Activated naive CD8-positive, alpha-beta T cell treated with anti-CD3 and anti-CD28 coated beads, Interleukin-2, amount 50 U/mL, for 24 hours (primary cell): Measurements from ENCODE around the gene TTYH3.

Experiments
- ATAC-seq: fragments of 150-1000 bp; cut with Tn5 transposase; one replicate; pipeline ENCODE4 v1.10.0; 2021
- DNase-seq: peaks from one replicate; pipeline ENCODE4 v3.0.0; 2021
- H3K27ac Mint-ChIP-seq: one replicate; pipeline ENCODE4 v1.8.0; 2021; ENCODE audit warnings: mild to moderate bottlenecking, mixed read lengths
- H3K27me3 Mint-ChIP-seq: one replicate; pipeline ENCODE4 v1.8.0; 2021; ENCODE audit warnings: mixed read lengths
- H3K36me3 Mint-ChIP-seq: one replicate; pipeline ENCODE4 v1.8.0; 2021; ENCODE audit warnings: low read depth, mixed read lengths
- H3K4me1 Mint-ChIP-seq: one replicate; pipeline ENCODE4 v1.8.0; 2021; ENCODE audit warnings: mixed read lengths
- H3K4me3 Mint-ChIP-seq: one replicate; pipeline ENCODE4 v1.8.0; 2021; ENCODE audit warnings: mild to moderate bottlenecking, moderate library complexity, mixed read lengths
- H3K9me3 Mint-ChIP-seq: one replicate; pipeline ENCODE4 v1.8.0; 2021; ENCODE audit warnings: mixed read lengths

TTYH3 gene

GRCh38 chr7:2596464-2597272, 35.1 kb upstream of the TTYH3 start:
- no peak for DNase-seq
- no peaks in the 10 kb centered on the region for H3K4me1 Mint-ChIP-seq
- no peak overlapping the region for H3K4me3 Mint-ChIP-seq
- no peak overlapping the region for H3K27ac Mint-ChIP-seq
- H3K27me3 Mint-ChIP-seq: no peaks in the 10 kb centered on the region
- no peaks in the 10 kb centered on the region for H3K9me3 Mint-ChIP-seq
- ATAC-seq: no peak
- peaks cover 7% of the 10 kb centered on the region for H3K36me3 Mint-ChIP-seq

DNA sequence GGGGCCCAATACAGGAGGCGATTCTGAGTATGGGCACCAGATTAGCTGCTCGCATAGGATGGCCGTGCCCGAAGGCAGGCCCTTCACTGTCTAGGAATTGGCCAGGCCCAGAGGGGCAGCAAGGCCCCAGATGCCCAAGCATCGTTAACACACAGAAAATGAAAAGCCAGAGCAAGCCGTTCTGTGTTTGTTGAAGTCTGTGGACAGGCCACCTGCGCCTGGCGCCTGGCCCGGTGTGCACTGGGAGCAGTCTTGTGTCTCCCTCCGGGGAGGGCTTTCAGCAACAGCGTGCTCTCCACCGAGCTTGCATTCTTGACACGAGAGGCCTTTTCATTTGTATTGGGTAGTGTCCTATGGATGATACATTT, 34.5 kb upstream of the TTYH3 start:
- peaks cover 7% of the 10 kb centered on the region for H3K36me3 Mint-ChIP-seq
- no peak for ATAC-seq

GRCh38 chr7:2598154-2598823, 33.5 kb upstream of the TTYH3 start:
- DNase-seq: no peak
- H3K4me1 Mint-ChIP-seq: peaks cover 2% of the 10 kb centered on the region
- ATAC-seq: no peak
- H3K27me3 Mint-ChIP-seq: no peaks in the 10 kb centered on the region
- H3K9me3 Mint-ChIP-seq: no peaks in the 10 kb centered on the region
- peaks cover 4% of the 10 kb centered on the region for H3K36me3 Mint-ChIP-seq
- H3K4me3 Mint-ChIP-seq: no peak overlapping the region
- H3K27ac Mint-ChIP-seq: no peak overlapping the region

More for the DNA sequence above, 34.5 kb upstream of the TTYH3 start:
- no peaks in the 10 kb centered on the region for H3K9me3 Mint-ChIP-seq
- H3K27me3 Mint-ChIP-seq: no peaks in the 10 kb centered on the region
- no peak overlapping the region for H3K27ac Mint-ChIP-seq
- H3K4me1 Mint-ChIP-seq: peaks cover under 1% of the 10 kb centered on the region
- DNase-seq: no peak
- no peak overlapping the region for H3K4me3 Mint-ChIP-seq

- no peak overlapping the region for H3K27ac Mint-ChIP-seq
- H3K4me3 Mint-ChIP-seq: no peak overlapping the region
- ATAC-seq: no peak
- H3K27me3 Mint-ChIP-seq: no peaks in the 10 kb centered on the region
- no peak for DNase-seq
- H3K9me3 Mint-ChIP-seq: no peaks in the 10 kb centered on the region
- peaks cover 2% of the 10 kb centered on the region for H3K4me1 Mint-ChIP-seq
- peaks cover 4% of the 10 kb centered on the region for H3K36me3 Mint-ChIP-seq
These were observed 30.7 kb upstream of the TTYH3 start for GRCh38 chr7:2601065-2601464.

- ATAC-seq (no peak), DNase-seq (no peak)
- no peak overlapping the region for H3K4me3 Mint-ChIP-seq
- H3K27me3 Mint-ChIP-seq: no peaks in the 10 kb centered on the region
- H3K9me3 Mint-ChIP-seq: no peaks in the 10 kb centered on the region
- H3K36me3 Mint-ChIP-seq: peaks cover 4% of the 10 kb centered on the region
- H3K4me1 Mint-ChIP-seq: peaks cover 2% of the 10 kb centered on the region
- no peak overlapping the region for H3K27ac Mint-ChIP-seq
These were observed 29.9 kb upstream of the TTYH3 start for GRCh38 chr7:2601907-2602306.

- Mint-ChIP-seq H3K27ac (no peak overlapping the region), H3K4me3 (no peak overlapping the region), H3K4me1 (peaks cover 2% of the 10 kb centered on the region), H3K9me3 (no peaks in the 10 kb centered on the region), H3K36me3 (peaks cover 4% of the 10 kb centered on the region), H3K27me3 (no peaks in the 10 kb centered on the region)
- no peak for DNase-seq
- no peak for ATAC-seq
These were observed 29.3 kb upstream of the TTYH3 start for GRCh38 chr7:2602406-2603043.

- DNase-seq (no peak), ATAC-seq (no peak)
- H3K36me3 Mint-ChIP-seq: peaks cover 4% of the 10 kb centered on the region
- H3K27me3 Mint-ChIP-seq: no peaks in the 10 kb centered on the region
- H3K4me3 Mint-ChIP-seq: no peak overlapping the region
- H3K27ac Mint-ChIP-seq: no peak overlapping the region
- H3K4me1 Mint-ChIP-seq: peaks cover 5% of the 10 kb centered on the region
- H3K9me3 Mint-ChIP-seq: no peaks in the 10 kb centered on the region
These were observed 28.5 kb upstream of the TTYH3 start for GRCh38 chr7:2603044-2603965.

DNA sequence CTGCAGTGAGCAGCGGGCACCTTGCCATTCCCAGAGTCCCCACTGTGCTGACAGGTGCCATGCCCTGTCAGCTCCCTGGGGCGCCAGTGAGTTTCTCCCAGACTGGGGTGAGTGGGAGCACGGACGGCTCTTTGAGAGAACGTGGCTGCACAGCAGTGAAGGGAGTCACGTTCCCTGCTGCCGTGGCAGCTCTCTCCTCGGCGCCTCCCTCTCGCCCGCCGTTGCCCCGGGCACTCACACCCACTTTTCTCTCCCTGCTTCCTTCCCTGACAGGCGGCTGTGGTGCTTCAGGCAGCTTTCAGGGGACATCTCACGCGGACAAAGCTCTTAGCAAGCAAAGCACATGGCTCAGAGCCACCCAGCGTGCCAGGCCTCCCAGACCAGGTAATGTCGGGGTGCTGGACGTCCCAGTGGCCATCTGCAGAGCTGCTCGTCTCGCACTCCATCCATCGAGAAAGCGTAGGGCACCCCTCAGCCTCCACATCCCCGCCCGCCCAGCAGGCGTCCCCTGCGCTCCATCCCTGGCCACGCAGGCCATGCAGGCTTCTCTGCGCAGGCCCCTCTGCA, 27.1 kb upstream of the TTYH3 start:
- H3K27ac Mint-ChIP-seq: no peak overlapping the region
- DNase-seq (no peak), ATAC-seq (no peak)
- H3K4me3 Mint-ChIP-seq: no peak overlapping the region
- no peaks in the 10 kb centered on the region for H3K27me3 Mint-ChIP-seq
- peaks cover 12% of the 10 kb centered on the region for H3K4me1 Mint-ChIP-seq
- no peaks in the 10 kb centered on the region for H3K36me3 Mint-ChIP-seq
- H3K9me3 Mint-ChIP-seq: no peaks in the 10 kb centered on the region

DNA sequence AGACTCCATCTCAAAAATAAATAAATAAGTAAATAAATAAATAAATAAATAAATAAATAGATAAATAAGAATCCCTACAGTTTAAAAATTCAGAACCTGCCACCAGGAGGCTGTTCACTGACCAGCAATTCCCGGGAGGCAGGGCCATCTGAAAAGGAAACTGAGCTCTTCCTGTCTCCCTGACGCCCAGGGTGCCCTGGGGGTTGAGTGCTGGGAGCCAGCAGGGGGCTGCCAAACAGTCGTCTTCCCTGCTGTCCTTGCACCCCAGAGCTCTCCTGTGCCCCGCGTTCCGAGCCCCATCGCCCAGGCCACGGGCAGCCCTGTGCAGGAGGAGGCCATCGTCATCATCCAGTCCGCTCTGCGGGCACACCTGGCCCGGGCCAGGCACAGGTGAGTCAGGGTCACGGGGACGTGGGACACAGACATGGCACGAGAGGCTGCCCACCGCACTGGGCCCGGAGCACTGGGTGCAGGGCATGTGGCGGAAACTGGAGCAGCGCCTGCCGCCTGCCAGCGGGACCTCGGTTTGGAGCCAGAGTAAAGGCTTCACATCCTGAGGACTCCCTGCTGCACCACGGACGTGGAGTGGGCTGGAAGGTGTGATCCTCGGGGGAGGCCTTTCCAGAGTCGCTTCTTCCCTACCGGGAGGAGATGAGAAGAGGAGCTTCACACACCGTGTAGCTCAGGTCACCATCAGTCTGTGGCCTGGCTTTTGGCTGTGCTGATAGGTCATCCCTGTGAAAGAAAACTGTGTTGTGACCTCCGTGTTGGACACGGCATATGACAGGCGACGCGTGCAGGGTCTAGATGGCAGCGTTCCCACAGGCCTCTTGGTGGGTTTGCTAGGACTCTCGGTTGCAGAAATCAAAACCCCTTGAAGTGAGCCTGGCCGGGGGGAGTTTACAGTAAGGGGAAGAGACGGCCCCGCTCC, 25.9 kb upstream of the TTYH3 start:
- no peaks in the 10 kb centered on the region for H3K9me3 Mint-ChIP-seq
- no peak overlapping the region for H3K27ac Mint-ChIP-seq
- ATAC-seq: no peak
- DNase-seq: no peak
- H3K27me3 Mint-ChIP-seq: no peaks in the 10 kb centered on the region
- H3K4me3 Mint-ChIP-seq: no peak overlapping the region
- H3K4me1 Mint-ChIP-seq: peaks cover 12% of the 10 kb centered on the region
- H3K36me3 Mint-ChIP-seq: no peaks in the 10 kb centered on the region

DNA sequence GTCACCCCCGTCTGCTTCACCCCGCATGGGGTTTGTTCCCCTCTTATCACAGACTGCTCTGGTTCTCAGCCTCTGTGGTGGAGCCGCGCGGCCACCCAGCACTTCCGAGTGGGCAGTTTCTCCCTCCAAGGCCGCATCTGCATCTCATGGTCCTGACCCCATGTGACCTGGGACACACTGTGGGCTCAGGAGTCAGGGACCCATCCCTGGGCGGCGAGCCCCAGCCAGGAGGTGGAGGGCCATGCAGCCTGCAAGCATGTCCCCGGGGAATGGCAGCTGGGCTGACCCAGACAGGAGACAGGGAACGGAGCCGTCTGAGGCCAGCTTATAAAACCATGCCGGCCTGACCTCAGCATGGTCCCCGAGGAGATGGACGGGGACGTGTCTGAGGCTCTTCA, 25.2 kb upstream of the TTYH3 start:
- peaks cover 12% of the 10 kb centered on the region for H3K4me1 Mint-ChIP-seq
- ATAC-seq: no peak
- no peak for DNase-seq
- H3K4me3 Mint-ChIP-seq: no peak overlapping the region
- no peaks in the 10 kb centered on the region for H3K27me3 Mint-ChIP-seq
- no peaks in the 10 kb centered on the region for H3K9me3 Mint-ChIP-seq
- H3K27ac Mint-ChIP-seq: no peak overlapping the region
- H3K36me3 Mint-ChIP-seq: no peaks in the 10 kb centered on the region

GRCh38 chr7:2607122-2607922, 24.5 kb upstream of the TTYH3 start:
- no peak overlapping the region for H3K27ac Mint-ChIP-seq

DNA sequence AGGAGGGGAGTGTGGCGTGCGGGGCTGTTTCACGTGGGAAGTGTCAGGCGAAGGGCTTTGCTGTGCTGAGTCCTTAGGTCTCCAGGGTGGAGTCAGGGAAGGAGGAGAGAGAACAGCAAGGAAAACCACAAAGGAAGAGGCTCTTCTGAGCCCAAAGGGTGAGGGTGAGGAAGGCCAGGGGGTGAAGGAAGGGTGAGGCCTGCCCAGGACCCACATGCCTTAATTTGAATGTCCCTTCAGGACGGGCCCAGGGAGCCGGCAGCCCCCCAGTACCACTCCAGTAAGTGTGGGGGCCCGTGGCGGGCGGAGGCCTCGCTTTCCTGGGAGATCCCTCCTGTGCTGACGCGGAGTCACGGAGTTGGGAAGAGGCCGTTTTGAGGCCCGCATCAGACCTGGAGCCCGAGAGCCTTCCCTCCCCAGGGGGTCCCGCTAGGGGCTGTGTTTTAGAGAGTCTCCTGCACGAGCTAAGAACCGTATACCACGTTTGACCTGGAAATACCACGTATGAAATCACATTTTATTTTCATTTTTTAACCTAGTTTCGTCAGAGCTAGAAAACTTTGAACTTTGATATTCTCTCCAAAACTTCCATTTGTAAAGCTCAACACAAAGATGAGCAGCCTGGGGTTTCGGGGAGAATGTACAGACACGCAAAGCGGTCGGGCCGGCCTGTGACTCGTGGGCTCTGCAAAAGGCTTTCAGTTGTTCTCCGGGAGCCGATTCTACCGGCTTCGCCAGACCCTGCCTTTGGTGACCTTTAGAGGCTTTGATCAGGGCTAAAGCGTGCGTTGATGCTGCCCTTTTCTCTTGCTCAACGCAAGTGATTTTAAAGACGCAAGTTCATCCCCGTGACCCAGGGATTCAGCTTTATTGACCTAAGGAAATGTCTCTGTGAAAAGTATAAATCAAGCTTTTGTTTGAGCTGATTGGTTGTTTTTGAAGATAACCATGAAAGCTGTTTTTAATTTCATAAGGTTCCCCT, 23.6 kb upstream of the TTYH3 start:
- no peaks in the 10 kb centered on the region for H3K27me3 Mint-ChIP-seq
- no peak overlapping the region for H3K4me3 Mint-ChIP-seq
- no peaks in the 10 kb centered on the region for H3K36me3 Mint-ChIP-seq
- ATAC-seq (no peak), DNase-seq (no peak)
- peaks cover 10% of the 10 kb centered on the region for H3K4me1 Mint-ChIP-seq
- no peaks in the 10 kb centered on the region for H3K9me3 Mint-ChIP-seq
- H3K27ac Mint-ChIP-seq: no peak overlapping the region

More at GRCh38 chr7:2607122-2607922, 24.5 kb upstream of the TTYH3 start:
- ATAC-seq: no peak
- DNase-seq: no peak
- H3K36me3 Mint-ChIP-seq: no peaks in the 10 kb centered on the region
- H3K27me3 Mint-ChIP-seq: no peaks in the 10 kb centered on the region
- H3K4me3 Mint-ChIP-seq: no peak overlapping the region
- H3K9me3 Mint-ChIP-seq: no peaks in the 10 kb centered on the region
- H3K4me1 Mint-ChIP-seq: peaks cover 11% of the 10 kb centered on the region
